HEK293 (cell line): ENCODE results near the gene DCST1.

Experiments
- CTCF ChIA-PET: fragments of 350-600 bp; formaldehyde crosslinking; extraction: SDS; loops from one replicate; lab custom pipeline; 2021; ENCODE audit warnings: antibody characterized with exemption; lab: Yijun Ruan, JAX
- POLR2A ChIA-PET: fragments of 300-600 bp; formaldehyde crosslinking; extraction: SDS; loops from one replicate; lab custom pipeline; 2020; ENCODE audit warnings: antibody characterized with exemption, inconsistent platforms; lab: Yijun Ruan, JAX
- H3K27ac ChIP-seq: fragments of 200-500 bp; sonication (Bioruptor generic); 2 replicates; pipeline ENCODE4 v1.5.1; 2014; ENCODE audit warnings: low read depth, low read length, control low read depth, inconsistent platforms; ENCODE audit errors: extremely low read depth
- H3K36me3 ChIP-seq, 2 experiments: fragments of 200-500 bp in 1 of 2; sonication (Bioruptor generic) in 1 of 2; 1 replicate in 1 of 2; 2 replicates in 1 of 2; pipeline ENCODE4 v1.5.1; 2014 to 2017; ENCODE audit warnings: inconsistent platforms in 2 of 2, low read length in 2 of 2; ENCODE audit not compliant: control insufficient read depth in 2 of 2, insufficient read depth in 1 of 2
- H3K4me1 ChIP-seq: fragments of 200-500 bp; sonication (Bioruptor generic); 2 replicates; pipeline ENCODE4 v1.5.1; 2014; ENCODE audit warnings: mild to moderate bottlenecking, low read length, inconsistent platforms; ENCODE audit not compliant: control insufficient read depth, insufficient read depth
- H3K4me3 ChIP-seq: 2 replicates; pipeline ENCODE4 v1.5.1; 2011; ENCODE audit warnings: low read depth, mild to moderate bottlenecking, control low read depth, low read length, moderate library complexity
- H3K9me3 ChIP-seq: fragments of 200-500 bp; sonication (Bioruptor generic); 2 replicates; pipeline ENCODE4 v1.5.1; 2014; ENCODE audit warnings: low read depth, low read length, inconsistent platforms; ENCODE audit not compliant: control insufficient read depth, insufficient read depth
- CTCF ChIP-seq: fragments of 450-650 bp; formaldehyde crosslinking; IDR thresholded peaks from 2 replicates; pipeline ENCODE4 v1.5.1; 2016; ENCODE audit warnings: missing biosample characterization, missing genetic modification characterization
- HIC1 ChIP-seq: fragments of 450-650 bp; formaldehyde crosslinking; IDR thresholded peaks from 2 replicates; pipeline ENCODE4 v1.5.1; 2016; ENCODE audit warnings: missing biosample characterization, missing genetic modification characterization
- HOXD13 ChIP-seq: sonication (generic); formaldehyde crosslinking; IDR thresholded peaks from 2 replicates; pipeline ENCODE4 v1.8.0; 2022; ENCODE audit warnings: missing genetic modification reagents, borderline replicate concordance
- KLF1 ChIP-seq: fragments of 450-650 bp; formaldehyde crosslinking; IDR thresholded peaks from 2 replicates; pipeline ENCODE4 v1.5.1; 2016; ENCODE audit warnings: missing biosample characterization, missing genetic modification characterization
- PRDM10 ChIP-seq: fragments of 450-650 bp; formaldehyde crosslinking; IDR thresholded peaks from 2 replicates; pipeline ENCODE4 v1.5.1; 2016; ENCODE audit warnings: missing biosample characterization, missing genetic modification characterization
- SP7 ChIP-seq: fragments of 450-650 bp; formaldehyde crosslinking; IDR thresholded peaks from 2 replicates; pipeline ENCODE4 v1.5.1; 2016; ENCODE audit warnings: missing biosample characterization, missing genetic modification characterization
- ZNF157 ChIP-seq: fragments of 450-650 bp; formaldehyde crosslinking; IDR thresholded peaks from 2 replicates; pipeline ENCODE4 v1.5.1; 2016; ENCODE audit warnings: missing biosample characterization, missing genetic modification characterization
- ZNF335 ChIP-seq: fragments of 450-650 bp; formaldehyde crosslinking; conservative IDR thresholded peaks from 2 replicates; pipeline ENCODE4 v1.5.1; 2016; ENCODE audit warnings: missing biosample characterization, missing genetic modification characterization
- ZNF341 ChIP-seq: fragments of 450-650 bp; formaldehyde crosslinking; IDR thresholded peaks from 2 replicates; pipeline ENCODE4; 2016; ENCODE audit warnings: low read depth, missing biosample characterization, missing genetic modification characterization
- ZNF473 ChIP-seq: fragments of 450-650 bp; formaldehyde crosslinking; IDR thresholded peaks from 2 replicates; pipeline ENCODE4 v1.5.1; 2017; ENCODE audit warnings: missing biosample characterization, missing genetic modification characterization
- ZNF518A ChIP-seq: fragments of 450-650 bp; formaldehyde crosslinking; conservative IDR thresholded peaks from 2 replicates; pipeline ENCODE4 v1.5.1; 2016; ENCODE audit warnings: low read depth, missing biosample characterization, missing genetic modification characterization
- ZNF580 ChIP-seq: fragments of 450-650 bp; formaldehyde crosslinking; IDR thresholded peaks from 2 replicates; pipeline ENCODE4 v1.5.1; 2016; ENCODE audit warnings: missing biosample characterization, missing genetic modification characterization
- ZNF629 ChIP-seq: fragments of 450-650 bp; formaldehyde crosslinking; IDR thresholded peaks from 2 replicates; pipeline ENCODE4 v1.5.1; 2017; ENCODE audit warnings: missing biosample characterization, missing genetic modification characterization
- ZNF677 ChIP-seq: fragments of 450-650 bp; IDR thresholded peaks from 2 replicates; pipeline ENCODE4 v1.5.0; 2018; ENCODE audit warnings: missing biosample characterization, mild to moderate bottlenecking, missing genetic modification characterization, moderate library complexity
- ZNF701 ChIP-seq: fragments of 450-650 bp; formaldehyde crosslinking; IDR thresholded peaks from 2 replicates; pipeline ENCODE4 v1.5.1; 2016; ENCODE audit warnings: missing biosample characterization, missing genetic modification characterization
- ZNF785 ChIP-seq: fragments of 450-650 bp; formaldehyde crosslinking; IDR thresholded peaks from 2 replicates; pipeline ENCODE4 v1.5.1; 2016; ENCODE audit warnings: missing biosample characterization, missing genetic modification characterization

DCST1 gene

GRCh38 chr1:155052439-155053395 is 19.1 kb downstream of the DCST1 start:
- Histone ChIP-seq H3K9me3 (no peaks in the 10 kb centered on the region), H3K27ac (no peak overlapping the region), H3K4me1 (peaks cover 9% of the 10 kb centered on the region), H3K36me3 (peaks cover 0 to 40% of the 10 kb centered on the region in 2 experiments; a peak in 1 of 3 replicates), H3K4me3 (peak overlapping the region; percentile 66)
- ChIA-PET CTCF (interaction anchor here (0.5 to 3.6 kb wide), 8 partner anchors 8 to 573 kb away, joined by 3 to 32 read pairs (median 4); no protein-coding TSS in a partner anchor), POLR2A (interaction anchor here (0.6 to 1.0 kb wide), 3 partner anchors 9 to 1063 kb away, joined by 3 to 6 read pairs (median 3); partner anchors contain the start of gene FLAD1)
- 0 out of 2 replicates have a peak, but pooled peaks have one; percentile 1 for TF ChIP-seq HIC1
- TF ChIP-seq HOXD13 (CRISPR knock-in tag): no peak
- TF ChIP-seq ZNF335 (tag by site-specific recombination): peak; percentile 74
- TF ChIP-seq SP7 (tag by site-specific recombination): 0 out of 2 replicates have a peak, but pooled peaks have one; percentile 2
- TF ChIP-seq PRDM10: peak; percentile 64
- no peak for TF ChIP-seq ZNF701 (tag by site-specific recombination)
- TF ChIP-seq CTCF (tag by site-specific recombination): peak; percentile 57; the same call in 1 of the 2 replicates
- peak; percentile 63 for TF ChIP-seq KLF1
- no peak for TF ChIP-seq ZNF785

GRCh38 chr1:155053531-155054105 is 20.0 kb downstream of the DCST1 start:
- POLR2A ChIA-PET: interaction anchor here (0.6 kb wide), 1 partner anchor 1063 kb away, joined by 6 read pairs; no protein-coding TSS in a partner anchor
- Histone ChIP-seq H3K36me3 (peaks cover 0 to 49% of the 10 kb centered on the region in 2 experiments; a peak in 1 of 3 replicates), H3K9me3 (no peaks in the 10 kb centered on the region), H3K4me3 (no peak overlapping the region), H3K4me1 (peaks cover 9% of the 10 kb centered on the region), H3K27ac (no peak overlapping the region)
- CTCF ChIA-PET: interaction anchor here (0.6 to 3.6 kb wide), 8 partner anchors 7 to 1036 kb away, joined by 3 to 32 read pairs (median 4); no protein-coding TSS in a partner anchor
- TF ChIP-seq ZNF580 (tag by site-specific recombination) (no peak), ZNF157 (tag by site-specific recombination) (no peak), ZNF473 (no peak), ZNF341 (tag by site-specific recombination) (no peak), ZNF629 (tag by site-specific recombination) (no peak), ZNF677 (no peak), ZNF518A (tag by site-specific recombination) (no peak), HIC1 (no peak)
